NCI-H82 treated with DMSO at 0.1 percent for 48 hours (cell line): ENCODE results near the gene CACFD1.

Experiments used
- DNase-seq: peaks from one replicate; lab custom pipeline; 2025; ENCODE audit not compliant: unreplicated experiment; lab: John Stamatoyannopoulos, UW

Gene CACFD1

GRCh38 chr9:133478851-133479711 lies 19.3 kb downstream of the CACFD1 start, which contains the start of gene SLC2A6:
Gene SLC2A6, minus strand, starts transcription at chr9:133479099. Its CDS starts 40 bp downstream, at chr9:133479059.
- DNase-seq: peak; percentile 36

DNA sequence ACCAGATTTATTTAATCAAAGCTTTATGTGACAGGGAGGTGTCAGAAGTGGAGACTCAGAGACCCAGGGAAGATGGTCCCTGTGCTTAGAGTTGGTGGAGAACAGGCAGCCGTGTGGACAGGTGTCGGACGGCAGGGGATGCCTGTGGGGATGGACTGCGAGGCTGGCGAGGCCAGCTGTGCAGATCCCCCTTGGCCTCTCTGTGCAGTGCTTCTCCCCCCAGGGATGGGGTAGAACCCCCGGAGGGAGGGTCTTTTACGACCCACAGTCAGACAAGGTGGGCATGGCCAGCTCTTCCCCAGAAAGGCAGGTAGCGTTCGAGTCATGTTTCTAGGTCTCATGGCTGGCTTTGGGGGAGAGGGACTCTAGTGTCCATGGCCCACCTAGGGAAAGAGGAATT lies 23.8 kb downstream of the CACFD1 start:
- DNase-seq: no peak

DNA sequence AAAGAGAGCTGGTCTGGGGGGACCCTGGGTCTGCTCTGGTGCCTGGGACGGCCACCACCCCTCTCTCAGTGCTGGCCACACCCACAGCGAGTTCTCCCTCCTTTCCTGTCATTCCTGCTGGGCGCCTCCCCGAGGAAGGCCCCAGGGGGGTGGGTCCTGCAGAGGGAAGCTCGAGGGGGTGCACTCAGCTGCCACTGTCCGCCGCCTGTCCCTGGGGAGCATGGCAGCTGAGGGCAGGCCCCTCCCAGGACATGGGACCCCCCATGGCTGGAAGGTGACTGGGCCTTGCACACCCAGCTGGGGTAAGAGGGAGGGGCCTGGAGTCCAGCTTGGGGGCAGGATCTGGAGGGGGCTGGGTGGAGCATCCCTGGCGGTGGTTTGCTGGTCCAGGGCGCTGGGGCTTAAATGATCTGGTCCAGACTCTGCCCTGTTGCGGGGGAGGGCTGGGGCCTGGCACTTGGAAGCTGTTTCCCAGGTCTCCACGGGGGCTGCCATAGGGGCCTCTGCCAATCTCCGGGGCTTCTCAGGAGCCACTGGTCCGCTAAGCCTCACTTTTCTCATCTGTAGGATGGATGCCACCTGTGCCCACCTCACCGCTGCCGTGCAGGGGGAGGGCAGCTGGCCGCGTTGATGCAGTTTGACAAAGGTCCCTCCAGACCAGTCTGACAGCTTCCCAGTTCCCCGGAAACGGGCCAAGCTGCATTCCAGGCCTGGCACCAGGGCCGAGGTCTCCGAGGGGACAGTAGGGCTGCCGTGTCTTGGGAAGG lies 25.1 kb downstream of the CACFD1 start:
- no peak for DNase-seq

- no peak for DNase-seq
Observed at GRCh38 chr9:133485531-133486260, 25.9 kb downstream of the CACFD1 start.

DNA sequence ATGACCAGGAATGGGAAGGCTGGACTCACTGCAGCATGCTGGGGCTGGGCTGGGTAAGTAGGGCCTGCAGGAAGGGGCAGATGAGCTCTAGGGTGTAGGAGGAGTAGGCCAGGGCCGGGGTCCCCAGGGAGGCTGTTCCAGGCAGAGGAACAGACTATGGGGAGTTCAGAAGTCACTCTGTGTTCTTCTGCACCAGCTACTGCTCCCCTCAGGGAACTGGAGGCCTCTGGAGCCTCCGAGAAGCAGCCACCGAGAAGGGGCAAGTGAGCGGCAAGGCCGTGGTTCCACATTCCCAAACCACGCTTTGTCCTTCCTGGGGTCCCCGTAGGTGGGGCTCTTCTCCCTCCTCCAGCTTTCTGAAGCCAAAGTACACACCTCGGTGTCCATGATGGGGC lies 27.6 kb downstream of the CACFD1 start:
- no peak for DNase-seq

- DNase-seq: no peak
Observed at GRCh38 chr9:133488686-133489252, 29.0 kb downstream of the CACFD1 start.

- DNase-seq: no peak
Observed at GRCh38 chr9:133489253-133490190, 29.7 kb downstream of the CACFD1 start.

GRCh38 chr9:133490201-133490681 lies 30.5 kb downstream of the CACFD1 start:
- DNase-seq: no peak

DNA sequence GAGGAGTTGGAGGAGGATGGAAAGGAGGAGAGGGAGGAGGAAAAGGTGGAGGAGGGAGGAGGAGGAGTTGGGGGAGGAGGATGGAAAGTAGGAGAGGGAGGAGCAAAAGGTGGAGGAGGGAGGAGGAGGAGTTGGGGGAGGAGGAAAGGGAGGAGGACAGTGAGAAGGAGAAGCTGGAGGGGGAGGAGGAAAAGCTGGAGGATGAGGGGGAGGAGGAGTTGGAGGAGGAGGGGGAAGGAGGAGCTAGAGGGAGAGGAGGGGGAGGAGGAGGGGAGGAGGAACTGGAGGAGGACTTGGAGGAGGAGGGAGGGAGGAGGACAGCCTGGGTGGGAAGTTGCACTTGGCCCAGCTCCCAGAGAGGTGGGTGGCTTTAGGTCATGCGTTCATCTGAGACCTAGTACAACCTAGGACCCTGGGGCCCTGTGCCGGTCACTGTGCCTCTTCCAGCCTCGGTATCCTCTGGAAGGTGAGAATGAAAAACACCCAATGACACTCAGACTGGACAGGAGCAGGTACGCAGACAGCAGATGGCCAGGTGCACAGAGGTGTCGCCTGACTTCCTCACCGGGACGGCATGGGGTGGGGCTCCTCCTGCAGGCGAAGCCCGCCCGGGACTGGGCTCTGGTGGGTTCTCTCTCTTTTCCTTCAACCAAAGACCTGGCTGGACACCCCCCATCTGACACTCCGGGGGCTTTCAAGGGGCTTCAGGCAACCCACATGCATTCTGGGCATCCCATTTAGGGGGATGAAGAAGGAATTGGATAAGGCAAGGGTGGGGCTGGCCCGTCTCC lies 31.3 kb downstream of the CACFD1 start:
- DNase-seq: no peak

DNA sequence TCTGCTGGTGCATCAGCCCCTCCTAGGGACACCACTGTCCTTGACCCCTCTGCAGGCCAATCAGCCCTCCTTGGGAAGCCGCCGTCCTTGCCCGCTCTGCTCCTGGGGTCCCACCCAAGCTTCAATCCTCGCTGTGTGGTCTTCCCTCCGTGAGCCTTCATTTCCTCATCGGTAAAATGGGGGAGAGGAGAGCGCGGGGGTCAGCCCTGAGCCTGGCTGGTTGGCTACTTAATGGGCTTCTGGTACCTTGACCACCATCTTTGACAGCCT lies 31.8 kb downstream of the CACFD1 start:
- no peak for DNase-seq

- DNase-seq: no peak
Observed at GRCh38 chr9:133492061-133493021, 32.6 kb downstream of the CACFD1 start.

GRCh38 chr9:133493428-133493827 lies 33.6 kb downstream of the CACFD1 start:
- DNase-seq: no peak

GRCh38 chr9:133493845-133494540 lies 34.2 kb downstream of the CACFD1 start:
- DNase-seq: no peak

DNA sequence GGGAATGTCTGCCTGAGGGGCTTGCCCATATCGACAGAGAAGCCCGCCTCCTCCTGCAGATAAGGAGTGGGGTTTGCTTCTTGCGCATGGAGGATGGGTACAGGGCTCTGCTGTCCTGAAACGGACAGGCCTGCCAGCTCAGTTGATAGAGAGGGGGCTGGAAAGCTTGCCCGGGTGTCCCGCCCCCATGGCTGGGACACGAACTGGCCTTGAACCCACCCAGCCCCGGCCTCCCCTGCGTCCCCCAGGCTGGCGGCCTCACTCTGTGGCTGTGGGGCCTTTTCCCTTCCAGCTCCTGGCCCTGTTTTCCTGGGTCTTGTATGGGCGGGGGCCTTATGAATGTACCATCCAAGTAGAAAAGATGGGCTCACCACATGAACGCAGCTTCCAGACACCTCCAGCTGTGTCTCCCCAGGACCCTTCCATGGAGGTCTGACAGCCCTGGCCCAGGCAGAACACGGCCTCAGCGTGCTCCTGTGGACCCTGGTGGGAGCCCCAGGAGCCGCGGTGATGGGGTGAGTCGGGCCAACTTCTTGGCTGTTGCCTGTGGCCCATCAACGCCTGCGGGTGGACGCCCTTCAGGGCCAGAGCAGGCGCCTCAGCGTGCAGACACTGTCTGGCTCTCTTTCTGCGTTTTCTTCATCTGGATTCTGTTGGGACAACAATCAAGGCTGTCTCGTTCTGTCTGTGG lies 35.0 kb downstream of the CACFD1 start:
- no peak for DNase-seq

DNA sequence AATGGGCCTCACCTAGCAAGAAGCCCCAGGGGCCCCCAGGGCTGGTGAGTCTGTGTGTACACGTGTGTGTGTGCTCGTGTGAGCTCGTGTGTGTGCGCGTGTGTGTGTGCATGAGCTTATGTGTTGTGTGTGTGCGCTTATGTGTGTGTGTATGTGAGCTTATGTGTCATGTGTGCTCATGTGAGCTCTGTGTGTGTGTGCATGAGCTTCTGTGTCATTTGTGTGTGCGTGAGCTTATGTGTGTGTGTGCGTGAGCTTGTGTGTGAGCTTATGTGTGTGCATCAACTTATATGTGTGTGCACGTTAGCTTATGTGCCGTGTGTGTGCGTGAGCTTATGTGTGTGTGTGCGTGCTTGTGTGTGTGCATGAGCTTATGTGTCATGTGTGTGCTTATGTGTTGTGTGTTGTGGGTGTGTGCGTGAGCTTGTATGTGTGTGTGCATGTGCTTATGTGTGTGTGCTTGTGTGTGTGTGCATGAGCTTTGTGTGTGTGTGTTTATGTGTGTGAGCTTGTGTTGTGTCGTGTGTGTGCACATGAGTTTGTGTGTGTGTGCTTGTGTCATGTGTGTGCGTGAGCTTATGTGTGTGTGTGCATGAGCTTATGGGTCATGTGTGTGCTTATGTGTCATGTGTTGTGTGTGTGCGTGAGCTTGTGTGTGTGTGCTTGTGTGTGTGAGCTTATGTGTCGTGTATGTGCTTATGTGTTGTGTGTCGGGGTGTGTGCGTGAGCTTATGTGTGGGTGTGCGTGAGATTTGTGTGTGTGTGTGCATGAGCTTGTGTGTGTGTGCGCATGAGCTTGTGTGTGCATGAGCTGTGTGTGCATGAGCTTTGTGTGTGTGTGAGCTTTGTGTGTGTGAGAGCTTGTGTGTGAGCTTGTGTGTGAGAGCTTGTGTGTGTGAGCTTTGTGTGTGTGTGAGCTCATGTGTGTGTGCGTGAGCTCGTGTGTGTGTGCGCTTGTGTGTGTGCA lies 35.8 kb downstream of the CACFD1 start:
- DNase-seq: no peak
